A549 (cell line): ENCODE measurements around the gene RHOT2. TPM values are rescaled to one million over a fixed set of nuclear protein-coding genes. Genes with fewer than 3 reads are reported as not detected.
A peak's percentile ranks its signal among the peaks of the same experiment; 100 is the strongest.

Experiments
- ATOH8 ChIP-seq: fragments of 250-450 bp; sonication (Bioruptor Pico); IDR thresholded peaks from 2 replicates; pipeline ENCODE4 v1.5.0; 2020; ENCODE audit warnings: low read depth, mild to moderate bottlenecking, moderate library complexity
- ELK1 ChIP-seq: fragments of 150-350 bp; IDR thresholded peaks from 2 replicates; pipeline ENCODE4 v1.6.1; 2014; ENCODE audit warnings: low read depth, mild to moderate bottlenecking, low read length
- FOSB ChIP-seq: fragments of 250-450 bp; sonication (Bioruptor Pico); IDR thresholded peaks from 2 replicates; pipeline ENCODE4 v1.5.0; 2020; ENCODE audit warnings: mild to moderate bottlenecking, moderate library complexity
- FOSL2 ChIP-seq, 2 experiments: fragments of 450-650 bp in 1 of 2; fragments of >200 bp in 1 of 2; sonication (Bioruptor Twin) in 1 of 2; formaldehyde crosslinking; IDR thresholded peaks; 2 replicates each; pipeline versions ENCODE4 v1.5.0 to v1.6.1; 2016 to 2020; ENCODE audit warnings: mild to moderate bottlenecking in 1 of 2, moderate library complexity in 1 of 2
- GATA3 ChIP-seq: IDR thresholded peaks from 2 replicates; pipeline ENCODE4 v1.6.1; 2012; ENCODE audit warnings: borderline replicate concordance
- HDAC2 ChIP-seq: fragments of 200-600 bp; sonication (generic); IDR thresholded peaks from 2 replicates; pipeline ENCODE4 v1.6.1; 2016
- HES2 ChIP-seq: fragments of >200 bp; sonication (Bioruptor Twin); formaldehyde crosslinking; IDR thresholded peaks from 2 replicates; pipeline ENCODE4 v1.6.1; 2016
- HMGXB4 ChIP-seq: fragments of 250-450 bp; sonication (Bioruptor Pico); IDR thresholded peaks from 2 replicates; pipeline ENCODE4 v1.5.0; 2021; ENCODE audit warnings: mild to moderate bottlenecking, moderate library complexity, borderline replicate concordance
- HOXB5 ChIP-seq: fragments of 250-450 bp; sonication (Bioruptor Pico); IDR thresholded peaks from 2 replicates; pipeline ENCODE4 v1.5.0; 2020; ENCODE audit warnings: mild to moderate bottlenecking, moderate library complexity
- JUN ChIP-seq, 2 experiments: fragments of >200 bp; sonication (Bioruptor Twin); formaldehyde crosslinking; IDR thresholded peaks; 2 replicates in 1 of 2; 3 replicates in 1 of 2; pipeline ENCODE4 v1.6.1; 2016 to 2017
- KDM1A ChIP-seq: fragments of 200-600 bp; sonication (generic); IDR thresholded peaks from 2 replicates; pipeline ENCODE4 v1.6.1; 2016; ENCODE audit warnings: low read depth, mild to moderate bottlenecking
- MAX ChIP-seq: IDR thresholded peaks from 2 replicates; pipeline ENCODE4 v1.6.1; 2012
- MAZ ChIP-seq: fragments of 150-350 bp; IDR thresholded peaks from 2 replicates; pipeline ENCODE4 v1.6.1; 2014; ENCODE audit warnings: antibody characterized with exemption, low read depth, low read length, borderline replicate concordance
- NFE2L2 ChIP-seq: fragments of 150-350 bp; conservative IDR thresholded peaks from 2 replicates; pipeline ENCODE4 v1.6.1; 2014; ENCODE audit warnings: low read length
- NR3C1 ChIP-seq: fragments of >200 bp; sonication (Bioruptor Twin); formaldehyde crosslinking; IDR thresholded peaks from 3 replicates; pipeline ENCODE4 v1.6.1; 2017
- PBX3 ChIP-seq: IDR thresholded peaks from 2 replicates; pipeline ENCODE4 v1.6.1; 2012
- PHF8 ChIP-seq: fragments of 200-600 bp; sonication (generic); IDR thresholded peaks from 2 replicates; pipeline ENCODE4 v1.6.1; 2016; ENCODE audit warnings: low read depth, mild to moderate bottlenecking, antibody characterized with exemption, moderate library complexity, borderline replicate concordance
- POLR2A ChIP-seq: IDR thresholded peaks from 2 replicates; pipeline ENCODE4 v1.6.1; 2012; ENCODE audit warnings: mild to moderate bottlenecking, low read length
- RAD21 ChIP-seq, 2 experiments: fragments of >200 bp in 1 of 2; sonication (Bioruptor Twin) in 1 of 2; formaldehyde crosslinking in 1 of 2; IDR thresholded peaks in 1 of 2; conservative IDR thresholded peaks in 1 of 2; 2 replicates in 1 of 2; 3 replicates in 1 of 2; pipeline ENCODE4 v1.6.1; 2012 to 2018; ENCODE audit warnings: inconsistent platforms in 1 of 2
- RCOR1 ChIP-seq: fragments of 150-350 bp; IDR thresholded peaks from 2 replicates; pipeline ENCODE4 v1.6.1; 2014; ENCODE audit warnings: antibody characterized with exemption, low read length, low read depth
- REST ChIP-seq: fragments of 200-600 bp; sonication (generic); IDR thresholded peaks from 2 replicates; pipeline ENCODE4 v1.6.1; 2016; ENCODE audit warnings: antibody characterized with exemption, mild to moderate bottlenecking, moderate library complexity
- RFX5 ChIP-seq: fragments of 450-650 bp; IDR thresholded peaks from 2 replicates; pipeline ENCODE4 v1.7.1; 2014; ENCODE audit warnings: antibody characterized with exemption, mild to moderate bottlenecking, moderate library complexity
- RNF2 ChIP-seq: fragments of 200-600 bp; sonication (generic); IDR thresholded peaks from 2 replicates; pipeline ENCODE4 v1.6.1; 2016; ENCODE audit warnings: low read depth, mild to moderate bottlenecking, antibody characterized with exemption, moderate library complexity, borderline replicate concordance
- TFCP2L1 ChIP-seq: fragments of 250-450 bp; sonication (Bioruptor Pico); IDR thresholded peaks from 2 replicates; pipeline ENCODE4 v1.5.0; 2021; ENCODE audit warnings: mild to moderate bottlenecking
- TP53 ChIP-seq: fragments of 250-450 bp; sonication (Bioruptor Pico); IDR thresholded peaks from 2 replicates; pipeline ENCODE4 v1.5.0; 2021; ENCODE audit warnings: mild to moderate bottlenecking, moderate library complexity
- USF2 ChIP-seq: fragments of 450-650 bp; IDR thresholded peaks from 2 replicates; pipeline ENCODE4 v1.6.1; 2014; ENCODE audit warnings: antibody characterized with exemption
- ZNF302 ChIP-seq: fragments of 250-450 bp; sonication (Bioruptor Pico); IDR thresholded peaks from 2 replicates; pipeline ENCODE4 v1.9.0; 2021; ENCODE audit warnings: inconsistent platforms, mild to moderate bottlenecking, moderate library complexity
- ZSCAN20 ChIP-seq: fragments of 250-450 bp; sonication (Bioruptor Pico); IDR thresholded peaks from 2 replicates; pipeline ENCODE4 v1.8.0; 2022; ENCODE audit warnings: mild to moderate bottlenecking, moderate library complexity
- polyA plus RNA-seq, 4 experiments: library from polyadenylated mRNA; depleted of rRNA in 3 of 4; stranded (reverse); fragments of >200 nt; fragmentation: RNase III in 1 of 4; extraction: RNeasy Plus Mini Kit Qiagen cat#74134 plus additional on column Dnase treatment in 1 of 4; gene quantifications; 2 replicates in 3 of 4; 3 replicates in 1 of 4; pipeline ENCODE4 v1.2.3, GENCODE V29; 2011 to 2017

The RHOT2 gene
- polyA plus RNA-seq, 2 of the 4 experiments (the other 2 are of a cell fraction): 38.0 to 83.1 TPM

GRCh38 chr16:648781-649589, 18.9 kb upstream of the RHOT2 start, which contains the start of gene WDR90 (continued):
- TF ChIP-seq HES2 (no peak), GATA3 (no peak), RCOR1 (no peak), PBX3 (peak; percentile 72), USF2 (peak; percentile 96), HMGXB4 (CRISPR knock-in tag) (peak; percentile 77), RFX5 (peak; percentile 94), POLR2A (peak; percentile 57), TP53 (peak; percentile 96), ZSCAN20 (CRISPR knock-in tag) (0 out of 2 replicates have a peak, but pooled peaks have one; percentile 45), ELK1 (0 out of 2 replicates have a peak, but pooled peaks have one; percentile 44), HOXB5 (CRISPR knock-in tag) (peak; percentile 96), REST (0 out of 2 replicates have a peak, but pooled peaks have one; percentile 13), HDAC2 (0 out of 2 replicates have a peak, but pooled peaks have one; percentile 46), ATOH8 (peak; percentile 94), RNF2 (peak; percentile 92), NR3C1 (no peak), NFE2L2 (no peak), FOSL2 (IDR thresholded peaks at IDR 0.05) (no peak), FOSL2 (CRISPR knock-in tag; IDR thresholded peaks at IDR 0.05) (0 out of 2 replicates have a peak, but pooled peaks have one; percentile 10), PHF8 (peak; percentile 59), TFCP2L1 (peak; percentile 58; the same call in 1 of the 2 replicates), KDM1A (peak; percentile 15; the same call in 1 of the 2 replicates), FOSB (no peak), MAZ (no peak), RAD21 (conservative IDR thresholded peaks at IDR 0.05 in 1 of 2, IDR thresholded peaks at IDR 0.05 in 1 of 2) (no peak), MAX (peak; percentile 97), JUN (IDR thresholded peaks at IDR 0.05) (peak in 1 of 2 experiments; percentile 78; a peak in 3 of 5 replicates), ZNF302 (CRISPR knock-in tag) (no peak)
